HL-60 (cell line): Measurements from ENCODE around the gene SH3BP4.

Source experiments
- DNase-seq, 2 experiments: peaks; one replicate each; pipeline ENCODE4 v3.0.0-alpha.2; 2010 to 2020; ENCODE audit warnings: low read depth in 1 of 2, low spot score in 1 of 2
- H3K27ac ChIP-seq: fragments of 250-450 bp; sonication (Bioruptor Pico); replicated peaks from 2 replicates; pipeline ENCODE4 v1.5.1; 2020; ENCODE audit warnings: mild to moderate bottlenecking, moderate library complexity
- H3K27me3 ChIP-seq: fragments of 250-450 bp; sonication (Bioruptor Pico); 2 replicates; pipeline ENCODE4 v1.5.1; 2021; ENCODE audit warnings: mild to moderate bottlenecking, moderate library complexity; ENCODE audit not compliant: insufficient read depth, poor library complexity, severe bottlenecking
- H3K4me3 ChIP-seq: replicated peaks from 2 replicates; pipeline ENCODE4 v1.5.1; 2011; ENCODE audit warnings: mild to moderate bottlenecking, control low read depth, low read length; ENCODE audit not compliant: insufficient read depth
- GABPA ChIP-seq: IDR thresholded peaks from 2 replicates; pipeline ENCODE4 v1.6.1; 2012; ENCODE audit warnings: low read depth
- POLR2AphosphoS5 ChIP-seq: IDR thresholded peaks from 2 replicates; pipeline ENCODE4 v1.6.1; 2012; ENCODE audit warnings: low read depth
- SPI1 ChIP-seq: IDR thresholded peaks from 2 replicates; pipeline ENCODE4 v1.6.1; 2012; ENCODE audit warnings: low read depth, mild to moderate bottlenecking, borderline replicate concordance
- TF ChIP-seq, protein P1 (sequence below): IDR thresholded peaks from one replicate; pipeline ENCODE4 v1.5.1; 2011; ENCODE audit warnings: low read length, control low read depth, inconsistent platforms; ENCODE audit not compliant: insufficient read depth
- TF ChIP-seq, protein P2 (sequence below): IDR thresholded peaks from 2 replicates; pipeline ENCODE4 v1.6.1; 2012; ENCODE audit warnings: low read depth; ENCODE audit not compliant: insufficient replicate concordance

SH3BP4 gene

DNA sequence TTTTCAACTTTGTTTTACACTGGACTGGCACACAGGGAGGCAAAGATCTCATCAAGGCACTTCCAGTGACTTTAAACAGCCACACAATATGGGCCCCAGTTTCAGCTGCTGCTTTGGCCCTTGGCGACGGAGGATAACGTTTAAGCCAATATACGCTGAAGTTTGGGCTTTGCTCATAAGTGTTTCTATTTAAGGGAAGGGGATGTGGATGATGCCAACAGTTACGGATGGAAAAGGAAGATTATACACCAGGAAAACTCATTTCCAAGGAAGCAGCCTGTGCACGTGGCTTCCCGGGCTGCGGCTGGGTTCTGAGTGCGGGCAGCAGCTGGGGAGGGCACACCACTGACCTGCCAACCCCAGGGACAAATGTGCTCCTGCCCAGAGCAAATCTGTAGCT lies 151.1 kb downstream of the SH3BP4 start:
- H3K27me3 ChIP-seq: no peaks in the 10 kb centered on the region

More for the DNA sequence above, 151.1 kb downstream of the SH3BP4 start:
- no peak overlapping the region for H3K27ac ChIP-seq
- TF ChIP-seq POLR2AphosphoS5 (no peak), SPI1 (no peak), GABPA (no peak)
- TF ChIP-seq, protein P1, sequence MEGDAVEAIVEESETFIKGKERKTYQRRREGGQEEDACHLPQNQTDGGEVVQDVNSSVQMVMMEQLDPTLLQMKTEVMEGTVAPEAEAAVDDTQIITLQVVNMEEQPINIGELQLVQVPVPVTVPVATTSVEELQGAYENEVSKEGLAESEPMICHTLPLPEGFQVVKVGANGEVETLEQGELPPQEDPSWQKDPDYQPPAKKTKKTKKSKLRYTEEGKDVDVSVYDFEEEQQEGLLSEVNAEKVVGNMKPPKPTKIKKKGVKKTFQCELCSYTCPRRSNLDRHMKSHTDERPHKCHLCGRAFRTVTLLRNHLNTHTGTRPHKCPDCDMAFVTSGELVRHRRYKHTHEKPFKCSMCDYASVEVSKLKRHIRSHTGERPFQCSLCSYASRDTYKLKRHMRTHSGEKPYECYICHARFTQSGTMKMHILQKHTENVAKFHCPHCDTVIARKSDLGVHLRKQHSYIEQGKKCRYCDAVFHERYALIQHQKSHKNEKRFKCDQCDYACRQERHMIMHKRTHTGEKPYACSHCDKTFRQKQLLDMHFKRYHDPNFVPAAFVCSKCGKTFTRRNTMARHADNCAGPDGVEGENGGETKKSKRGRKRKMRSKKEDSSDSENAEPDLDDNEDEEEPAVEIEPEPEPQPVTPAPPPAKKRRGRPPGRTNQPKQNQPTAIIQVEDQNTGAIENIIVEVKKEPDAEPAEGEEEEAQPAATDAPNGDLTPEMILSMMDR: no peak
- TF ChIP-seq, protein P2, sequence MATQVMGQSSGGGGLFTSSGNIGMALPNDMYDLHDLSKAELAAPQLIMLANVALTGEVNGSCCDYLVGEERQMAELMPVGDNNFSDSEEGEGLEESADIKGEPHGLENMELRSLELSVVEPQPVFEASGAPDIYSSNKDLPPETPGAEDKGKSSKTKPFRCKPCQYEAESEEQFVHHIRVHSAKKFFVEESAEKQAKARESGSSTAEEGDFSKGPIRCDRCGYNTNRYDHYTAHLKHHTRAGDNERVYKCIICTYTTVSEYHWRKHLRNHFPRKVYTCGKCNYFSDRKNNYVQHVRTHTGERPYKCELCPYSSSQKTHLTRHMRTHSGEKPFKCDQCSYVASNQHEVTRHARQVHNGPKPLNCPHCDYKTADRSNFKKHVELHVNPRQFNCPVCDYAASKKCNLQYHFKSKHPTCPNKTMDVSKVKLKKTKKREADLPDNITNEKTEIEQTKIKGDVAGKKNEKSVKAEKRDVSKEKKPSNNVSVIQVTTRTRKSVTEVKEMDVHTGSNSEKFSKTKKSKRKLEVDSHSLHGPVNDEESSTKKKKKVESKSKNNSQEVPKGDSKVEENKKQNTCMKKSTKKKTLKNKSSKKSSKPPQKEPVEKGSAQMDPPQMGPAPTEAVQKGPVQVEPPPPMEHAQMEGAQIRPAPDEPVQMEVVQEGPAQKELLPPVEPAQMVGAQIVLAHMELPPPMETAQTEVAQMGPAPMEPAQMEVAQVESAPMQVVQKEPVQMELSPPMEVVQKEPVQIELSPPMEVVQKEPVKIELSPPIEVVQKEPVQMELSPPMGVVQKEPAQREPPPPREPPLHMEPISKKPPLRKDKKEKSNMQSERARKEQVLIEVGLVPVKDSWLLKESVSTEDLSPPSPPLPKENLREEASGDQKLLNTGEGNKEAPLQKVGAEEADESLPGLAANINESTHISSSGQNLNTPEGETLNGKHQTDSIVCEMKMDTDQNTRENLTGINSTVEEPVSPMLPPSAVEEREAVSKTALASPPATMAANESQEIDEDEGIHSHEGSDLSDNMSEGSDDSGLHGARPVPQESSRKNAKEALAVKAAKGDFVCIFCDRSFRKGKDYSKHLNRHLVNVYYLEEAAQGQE: no peak
- DNase-seq: no peak
- H3K4me3 ChIP-seq: no peak overlapping the region
